HG03108 (cell line): Measurements from ENCODE around the gene ANKS4B.
"Not testable (repeated sequence)": the region's sequence is repeated elsewhere in the genome, so short reads cannot be mapped to it uniquely, and the experiment has no call there.

Experiments
- ATAC-seq: cut with Tn5 transposase; IDR thresholded peaks from one replicate; pipeline ENCODE4 v1.9.1; 2021; ENCODE audit warnings: moderate library complexity; ENCODE audit not compliant: unreplicated experiment

ANKS4B gene

GRCh38 chr16:21289789-21290188, 56.3 kb downstream of the ANKS4B start:
- ATAC-seq: not testable (repeated sequence)

GRCh38 chr16:21300309-21301167, 67.0 kb downstream of the ANKS4B start:
- ATAC-seq: peak; percentile 45

- peak; percentile 42 for ATAC-seq
Measured at GRCh38 chr16:21301168-21301894, 67.8 kb downstream of the ANKS4B start.

GRCh38 chr16:21301895-21302291, 68.4 kb downstream of the ANKS4B start:
- ATAC-seq: no peak

DNA sequence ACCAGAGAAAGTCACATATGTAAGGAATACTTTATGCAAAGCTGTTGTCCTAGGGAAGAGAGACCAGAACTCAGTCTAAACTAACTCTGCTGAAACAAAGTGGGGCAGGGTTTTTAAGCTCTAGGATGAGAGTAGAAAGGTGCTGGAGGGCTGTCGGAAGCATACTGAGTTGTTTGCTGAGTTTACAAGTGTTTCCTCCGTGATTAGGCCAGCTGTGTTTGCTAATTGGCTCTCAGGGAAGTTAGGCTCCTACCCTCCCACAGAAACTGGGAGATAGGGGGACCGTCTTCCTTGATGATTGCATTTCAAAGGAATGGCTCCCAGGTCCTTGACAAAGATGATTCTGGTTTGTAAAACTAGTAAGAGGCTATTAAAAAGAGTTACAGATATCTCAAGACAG, 69.0 kb downstream of the ANKS4B start:
- no peak for ATAC-seq

GRCh38 chr16:21302898-21303528, 69.5 kb downstream of the ANKS4B start:
- ATAC-seq: no peak
